ENCODE measurements around the gene FERD3L.

Gene FERD3L

GRCh38 chr7:19098510-19098909 is 46.7 kb downstream of the FERD3L start:
- no peak for DNase-seq

DNA sequence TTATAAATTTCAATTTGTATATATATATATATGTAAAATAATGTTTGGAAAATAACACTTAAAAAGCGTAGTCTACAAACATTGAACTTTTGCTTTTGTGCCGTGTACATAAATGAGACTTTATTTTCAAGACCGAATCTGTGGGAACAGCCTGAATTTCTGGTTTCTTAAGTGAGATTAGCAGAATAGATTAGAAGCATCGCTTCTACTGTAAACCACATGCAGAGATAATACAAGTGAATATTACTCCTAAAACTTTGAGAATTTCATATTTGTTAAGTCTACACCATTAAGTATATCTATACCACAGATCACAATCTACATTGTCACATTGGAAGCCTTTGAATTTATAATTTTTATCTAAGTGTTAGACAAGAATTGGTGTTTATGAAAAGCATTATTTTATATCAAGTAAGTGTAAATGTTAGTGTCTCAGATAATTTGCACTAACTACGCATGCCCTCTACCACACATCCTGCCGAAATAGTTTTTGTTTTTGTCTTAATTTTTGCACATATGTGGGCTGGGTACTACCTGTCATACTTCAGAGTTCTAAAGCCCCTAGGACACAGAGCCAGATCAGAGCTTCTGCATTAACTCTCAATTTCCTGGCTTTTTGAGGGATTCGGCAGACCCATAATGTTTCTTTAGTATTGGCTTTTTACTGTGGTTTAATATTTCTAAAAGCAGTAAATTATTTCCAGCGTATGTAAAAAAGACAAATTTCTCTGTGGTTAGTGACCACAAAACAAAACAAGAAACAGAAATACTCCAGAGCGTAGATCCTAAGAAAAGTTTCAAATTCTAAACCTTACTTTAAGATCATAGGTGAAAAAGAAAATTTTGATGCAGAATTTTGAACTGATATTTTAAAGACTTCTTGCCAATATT is 47.8 kb downstream of the FERD3L start:
- no peak for DNase-seq

GRCh38 chr7:19095353-19095860 is 49.8 kb downstream of the FERD3L start:
- DNase-seq: no peak

Data from islet precursor cell (in vitro differentiated cells).